Measurements from ENCODE around the gene THSD4.

GRCh38 chr15:71155534-71155933, 40.3 kb downstream of the THSD4 start:
- TF ChIP-seq POLR2AphosphoS5 (IDR thresholded peaks at IDR 0.05; ENCODE audit: borderline replicate concordance, low read depth, low read length) (no peak), EZH2 (IDR thresholded peaks at IDR 0.05) (no peak), FOXP2 (optimal IDR thresholded peaks at IDR 0.05; ENCODE audit: control extremely low read depth, extremely low read length, insufficient read depth) (no peak)

All from SK-N-MC (cell line).